BLaER1 (cell line): Measurements from ENCODE around the gene RIC3.

Experiments used
- H3K27ac ChIP-seq: shearing (Covaris generic); formaldehyde crosslinking; 2 replicates; pipeline ENCODE4 v1.8.1; 2022
- H3K27me3 ChIP-seq: shearing (Covaris generic); formaldehyde crosslinking; 2 replicates; pipeline ENCODE4 v1.8.1; 2022
- H3K36me3 ChIP-seq: shearing (Covaris generic); formaldehyde crosslinking; 2 replicates; pipeline ENCODE4 v1.8.1; 2022
- H3K4me1 ChIP-seq: shearing (Covaris generic); formaldehyde crosslinking; 2 replicates; pipeline ENCODE4 v1.8.1; 2022
- H3K4me2 ChIP-seq: shearing (Covaris generic); formaldehyde crosslinking; 2 replicates; pipeline ENCODE4 v1.8.1; 2022
- H3K4me3 ChIP-seq: shearing (Covaris generic); formaldehyde crosslinking; 2 replicates; pipeline ENCODE4 v1.8.1; 2022
- H3K9ac ChIP-seq: shearing (Covaris generic); formaldehyde crosslinking; 2 replicates; pipeline ENCODE4 v1.8.1; 2022
- H3K9me3 ChIP-seq: shearing (Covaris generic); formaldehyde crosslinking; 2 replicates; pipeline ENCODE4 v1.8.1; 2022
- H4K20me1 ChIP-seq: shearing (Covaris generic); formaldehyde crosslinking; 2 replicates; pipeline ENCODE4 v1.8.1; 2022
- Cebpa-rat ChIP-seq: shearing (Covaris generic); IDR thresholded peaks from 2 replicates; pipeline ENCODE4 v1.8.1; 2022

RIC3 gene

GRCh38 chr11:8079111-8079675, 89.6 kb downstream of the RIC3 start:
- Histone ChIP-seq H3K36me3 (no peaks in the 10 kb centered on the region), H3K4me1 (peaks cover 40% of the 10 kb centered on the region), H3K9ac (no peak overlapping the region), H3K9me3 (no peaks in the 10 kb centered on the region), H3K27me3 (no peaks in the 10 kb centered on the region), H3K4me2 (no peak overlapping the region), H4K20me1 (no peaks in the 10 kb centered on the region; the same call in 1 of the 2 replicates), H3K27ac (no peak overlapping the region), H3K4me3 (no peak overlapping the region)
- no peak for TF ChIP-seq Cebpa-rat

- Histone ChIP-seq H3K9me3 (no peaks in the 10 kb centered on the region), H4K20me1 (no peaks in the 10 kb centered on the region), H3K36me3 (no peaks in the 10 kb centered on the region), H3K4me1 (peaks cover 47% of the 10 kb centered on the region), H3K27ac (no peak overlapping the region), H3K9ac (no peak overlapping the region), H3K4me3 (no peak overlapping the region), H3K4me2 (no peak overlapping the region), H3K27me3 (no peaks in the 10 kb centered on the region)
- no peak for TF ChIP-seq Cebpa-rat
These were observed 93.6 kb downstream of the RIC3 start for GRCh38 chr11:8075119-8075726.

- no peak for TF ChIP-seq Cebpa-rat
- peaks cover 71% of the 10 kb centered on the region for H3K4me1 ChIP-seq
- no peaks in the 10 kb centered on the region for H3K27me3 ChIP-seq
- peak overlapping the region; percentile 14; the same call in 1 of the 2 replicates for H3K27ac ChIP-seq
- H3K4me3 ChIP-seq, result no peak overlapping the region
- H4K20me1 ChIP-seq, result no peaks in the 10 kb centered on the region
- no peaks in the 10 kb centered on the region for H3K9me3 ChIP-seq
- H3K4me2 ChIP-seq, result peak overlapping the region; percentile 91
- no peaks in the 10 kb centered on the region for H3K36me3 ChIP-seq
- H3K9ac ChIP-seq, result no peak overlapping the region
These were observed 96.9 kb downstream of the RIC3 start for GRCh38 chr11:8071616-8072581.

DNA sequence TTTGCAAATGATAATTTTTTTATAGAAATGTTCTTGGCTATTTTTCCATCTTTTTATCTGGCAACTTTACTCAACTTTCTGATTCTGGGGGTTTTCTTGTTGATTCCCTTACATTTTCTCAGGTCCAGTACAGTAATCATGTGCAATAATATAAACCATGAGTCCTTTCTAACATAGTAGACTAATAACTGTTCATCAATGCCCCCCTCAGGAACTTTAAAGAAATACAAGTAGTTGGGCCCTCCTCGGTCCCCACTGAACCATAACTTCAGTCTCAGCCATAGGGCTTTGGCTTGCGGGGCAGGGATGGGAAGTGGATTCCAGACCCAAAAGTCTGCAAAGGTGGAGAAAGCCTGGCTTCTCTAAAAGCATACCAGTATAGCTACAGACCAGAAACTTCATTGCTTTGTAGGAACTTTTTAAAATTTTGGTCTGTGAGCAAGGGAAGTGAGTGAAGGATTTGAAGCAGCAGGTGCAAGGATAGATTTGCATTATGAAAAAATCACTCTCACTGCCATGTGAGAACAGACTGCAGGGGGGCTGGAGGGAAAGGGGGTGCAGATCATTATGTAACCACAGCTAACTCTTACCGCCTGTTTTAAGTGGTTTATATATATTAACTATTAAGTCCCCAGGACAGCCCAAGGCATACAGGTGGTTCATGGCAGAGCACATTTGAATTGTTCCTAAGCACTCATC, 98.3 kb downstream of the RIC3 start:
- Histone ChIP-seq H3K4me3 (no peak overlapping the region), H3K9ac (no peak overlapping the region), H3K4me2 (peak overlapping the region; percentile 91; the same call in 1 of the 2 replicates), H3K9me3 (no peaks in the 10 kb centered on the region), H3K36me3 (no peaks in the 10 kb centered on the region), H3K4me1 (peaks cover 71% of the 10 kb centered on the region), H4K20me1 (no peaks in the 10 kb centered on the region), H3K27me3 (no peaks in the 10 kb centered on the region), H3K27ac (no peak overlapping the region)
- no peak for TF ChIP-seq Cebpa-rat

GRCh38 chr11:8069771-8070170, 99.1 kb downstream of the RIC3 start:
- H3K9ac ChIP-seq, result no peak overlapping the region
- no peaks in the 10 kb centered on the region for H4K20me1 ChIP-seq
- no peak for TF ChIP-seq Cebpa-rat
- no peaks in the 10 kb centered on the region for H3K27me3 ChIP-seq
- no peak overlapping the region for H3K4me3 ChIP-seq
- H3K4me2 ChIP-seq, result peak overlapping the region; percentile 60
- H3K9me3 ChIP-seq, result no peaks in the 10 kb centered on the region
- peaks cover 69% of the 10 kb centered on the region for H3K4me1 ChIP-seq
- H3K36me3 ChIP-seq, result no peaks in the 10 kb centered on the region
- no peak overlapping the region for H3K27ac ChIP-seq

DNA sequence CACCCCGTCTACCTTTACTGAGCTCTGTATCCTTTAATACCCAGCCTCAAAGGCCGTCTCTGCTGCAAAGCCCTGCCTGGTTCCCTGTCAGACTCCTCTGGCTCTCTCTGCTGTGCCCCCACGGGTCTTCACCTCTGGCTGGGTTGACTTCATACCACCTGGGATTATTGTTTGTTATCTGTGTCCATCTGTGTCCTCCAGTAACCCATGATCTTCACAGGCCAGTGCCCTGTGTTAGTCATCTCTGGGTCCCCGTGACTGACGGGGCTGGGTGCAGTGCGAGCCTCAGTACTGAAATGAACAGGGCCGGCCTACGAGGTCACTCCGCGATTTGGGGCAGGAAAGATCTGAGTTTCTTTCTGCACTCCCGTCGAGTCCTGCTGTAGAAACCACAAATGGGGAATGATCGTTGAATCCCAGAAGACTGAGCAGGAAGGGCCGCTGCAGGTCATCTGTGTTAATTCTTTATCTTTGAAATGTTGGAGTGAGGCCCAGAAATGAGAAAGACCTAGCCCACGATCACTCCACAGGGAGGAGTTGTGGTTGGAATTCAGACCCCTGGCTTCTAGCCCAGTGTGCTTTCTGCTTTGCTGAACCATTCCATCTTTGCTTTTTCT, 100.1 kb downstream of the RIC3 start:
- Histone ChIP-seq H3K4me1 (peaks cover 59% of the 10 kb centered on the region), H3K27ac (peak overlapping the region; percentile 1; the same call in 1 of the 2 replicates), H3K4me2 (peak overlapping the region; percentile 60), H3K4me3 (no peak overlapping the region), H3K9ac (no peak overlapping the region), H3K36me3 (no peaks in the 10 kb centered on the region), H3K9me3 (no peaks in the 10 kb centered on the region), H4K20me1 (no peaks in the 10 kb centered on the region), H3K27me3 (no peaks in the 10 kb centered on the region)
- TF ChIP-seq Cebpa-rat, result no peak

GRCh38 chr11:8067929-8068575, 100.8 kb downstream of the RIC3 start:
- no peak for TF ChIP-seq Cebpa-rat
- peaks cover 52% of the 10 kb centered on the region for H3K4me1 ChIP-seq
- H3K4me2 ChIP-seq, result peak overlapping the region; percentile 60
- no peaks in the 10 kb centered on the region for H3K27me3 ChIP-seq
- no peaks in the 10 kb centered on the region for H3K36me3 ChIP-seq
- H3K9ac ChIP-seq, result no peak overlapping the region
- no peaks in the 10 kb centered on the region for H4K20me1 ChIP-seq
- peak overlapping the region; percentile 1; the same call in 1 of the 2 replicates for H3K27ac ChIP-seq
- no peaks in the 10 kb centered on the region for H3K9me3 ChIP-seq
- no peak overlapping the region for H3K4me3 ChIP-seq

- Histone ChIP-seq H3K4me1 (peaks cover 52% of the 10 kb centered on the region), H3K9me3 (no peaks in the 10 kb centered on the region), H4K20me1 (no peaks in the 10 kb centered on the region), H3K27me3 (no peaks in the 10 kb centered on the region), H3K4me2 (no peak overlapping the region), H3K4me3 (no peak overlapping the region), H3K36me3 (no peaks in the 10 kb centered on the region), H3K27ac (no peak overlapping the region), H3K9ac (no peak overlapping the region)
- no peak for TF ChIP-seq Cebpa-rat
These were observed 101.3 kb downstream of the RIC3 start for GRCh38 chr11:8067567-8067928.
